NCI-H345 treated with DMSO at 0.1 percent for 48 hours (cell line): ENCODE data around the gene CUX1.
A peak's percentile ranks its signal among the peaks of the same experiment; 100 is the strongest.
"Not testable (repeated sequence)": the region's sequence is repeated elsewhere in the genome, so short reads cannot be mapped to it uniquely, and the experiment has no call there.

Experiments
- DNase-seq: peaks from one replicate; lab custom pipeline; 2025; ENCODE audit not compliant: unreplicated experiment; lab: John Stamatoyannopoulos, UW

CUX1 gene

DNA sequence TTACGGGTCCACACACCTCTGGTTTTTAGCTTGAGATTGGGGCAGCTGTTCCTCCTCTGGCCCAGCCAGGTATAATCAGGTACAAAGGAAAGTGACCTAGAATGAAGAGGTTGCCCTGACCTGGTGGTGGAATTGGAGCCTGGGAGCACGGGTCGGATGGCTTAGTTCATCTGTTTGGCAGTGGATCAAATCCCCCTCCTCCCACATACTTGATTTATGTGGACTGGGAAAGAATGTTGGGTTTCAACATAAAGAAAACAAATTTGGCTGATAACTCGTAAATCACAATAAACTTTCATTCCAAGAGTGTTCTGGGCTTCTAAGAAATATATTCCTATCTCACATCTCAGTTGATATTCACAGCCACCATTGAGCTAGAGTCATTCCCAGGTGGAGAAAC, 186.8 kb downstream of the CUX1 start:
- no peak for DNase-seq

GRCh38 chr7:102004848-102005247, 187.4 kb downstream of the CUX1 start:
- no peak for DNase-seq

DNA sequence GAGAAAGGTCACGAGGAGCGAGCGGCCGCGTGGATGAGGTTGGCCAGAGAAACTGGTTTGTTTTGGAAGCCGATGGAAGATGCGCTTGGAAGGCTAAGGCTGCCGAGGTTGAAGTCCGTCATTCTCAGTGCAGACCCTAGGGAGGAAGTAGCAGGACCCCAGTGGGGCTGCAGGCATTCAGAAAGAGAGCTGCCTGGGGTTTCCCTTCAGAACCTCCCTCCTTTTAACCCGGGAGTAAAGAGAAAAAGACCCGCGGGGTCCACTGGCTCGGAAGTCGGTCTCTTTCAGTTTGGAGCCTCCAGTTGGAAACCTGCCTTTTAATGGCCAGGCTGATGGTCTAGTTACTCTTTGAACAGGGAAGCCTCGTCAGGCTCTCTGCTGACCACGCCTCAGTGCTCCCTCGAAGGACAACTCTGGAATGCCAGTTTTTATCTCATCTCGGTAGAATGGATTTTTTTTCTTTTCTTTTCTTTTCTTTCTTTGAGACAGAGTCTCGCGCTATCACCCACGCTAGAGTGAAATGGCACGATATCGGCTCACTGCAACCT, 188.6 kb downstream of the CUX1 start:
- no peak for DNase-seq

DNA sequence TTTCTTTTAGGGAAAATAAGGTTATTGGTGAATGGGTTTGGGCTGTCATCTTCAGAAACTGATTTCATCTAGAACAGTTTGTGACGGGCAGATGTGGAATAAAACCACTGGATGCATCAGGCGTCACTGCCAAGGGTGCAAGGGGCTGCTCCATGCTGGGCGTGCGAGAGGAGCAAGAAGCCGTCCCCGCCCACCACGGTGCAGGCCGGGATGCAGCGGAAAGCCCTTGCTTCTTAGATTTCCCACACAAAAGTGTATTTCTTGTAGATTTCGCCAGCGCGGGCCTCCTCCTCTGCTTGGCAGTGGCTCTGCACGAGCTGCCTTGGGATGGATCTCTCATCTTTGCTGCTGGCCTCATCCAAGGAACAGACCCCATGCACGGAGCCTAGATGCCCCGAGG, 189.3 kb downstream of the CUX1 start:
- no peak for DNase-seq

GRCh38 chr7:102008535-102009262, 191.3 kb downstream of the CUX1 start:
- peak; percentile 53 for DNase-seq

- DNase-seq = no peak
These were observed 192.2 kb downstream of the CUX1 start for GRCh38 chr7:102009628-102010027.

GRCh38 chr7:102012112-102012830, 194.8 kb downstream of the CUX1 start:
- DNase-seq = not testable (repeated sequence)

- DNase-seq = no peak
These were observed 195.6 kb downstream of the CUX1 start for GRCh38 chr7:102012941-102013461.

DNA sequence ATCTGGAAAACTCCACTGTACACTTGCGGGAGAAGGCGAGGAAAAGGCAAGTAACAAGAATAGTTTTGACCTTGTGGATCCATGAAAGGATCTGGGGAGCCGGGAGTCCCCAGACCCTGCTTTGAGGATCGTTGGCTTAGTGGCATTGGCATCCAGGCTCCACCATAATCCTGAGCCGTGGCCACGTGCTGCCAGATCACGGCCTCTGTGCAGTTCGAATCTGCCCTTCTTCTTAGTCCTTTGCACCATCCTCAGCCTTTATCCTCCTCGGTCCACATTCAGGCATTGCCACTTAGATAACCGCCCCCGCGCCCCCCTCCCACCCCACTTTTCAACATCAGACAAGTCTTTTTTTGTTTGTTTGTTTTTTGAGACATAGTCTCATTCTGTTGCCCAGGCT, 201.4 kb downstream of the CUX1 start:
- DNase-seq = no peak

DNA sequence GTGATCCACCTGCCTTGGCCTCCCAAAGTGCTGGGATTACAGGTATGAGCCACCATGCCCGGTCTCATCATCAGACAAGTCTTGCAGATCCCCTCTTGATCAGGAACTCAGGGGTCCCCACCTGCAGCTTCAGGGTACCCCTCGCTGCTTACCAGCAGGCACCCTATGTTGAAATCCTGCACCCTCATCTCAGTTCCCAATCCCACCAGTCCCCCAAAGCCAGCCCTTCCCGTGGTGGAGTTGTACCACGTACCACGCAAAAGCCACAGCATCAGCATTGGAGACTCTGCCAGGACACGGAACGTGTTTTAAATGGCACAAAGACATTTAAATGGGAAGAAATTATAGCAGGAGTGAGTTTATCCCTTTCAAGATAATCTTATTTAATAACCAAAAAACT, 202.0 kb downstream of the CUX1 start:
- no peak for DNase-seq

- no peak for DNase-seq
These were observed 204.6 kb downstream of the CUX1 start for GRCh38 chr7:102021841-102022618.

GRCh38 chr7:102024005-102024768, 206.8 kb downstream of the CUX1 start:
- DNase-seq = no peak

- no peak for DNase-seq
These were observed 207.5 kb downstream of the CUX1 start for GRCh38 chr7:102024769-102025391.

GRCh38 chr7:102025777-102026176, 208.4 kb downstream of the CUX1 start:
- not testable (repeated sequence) for DNase-seq

DNA sequence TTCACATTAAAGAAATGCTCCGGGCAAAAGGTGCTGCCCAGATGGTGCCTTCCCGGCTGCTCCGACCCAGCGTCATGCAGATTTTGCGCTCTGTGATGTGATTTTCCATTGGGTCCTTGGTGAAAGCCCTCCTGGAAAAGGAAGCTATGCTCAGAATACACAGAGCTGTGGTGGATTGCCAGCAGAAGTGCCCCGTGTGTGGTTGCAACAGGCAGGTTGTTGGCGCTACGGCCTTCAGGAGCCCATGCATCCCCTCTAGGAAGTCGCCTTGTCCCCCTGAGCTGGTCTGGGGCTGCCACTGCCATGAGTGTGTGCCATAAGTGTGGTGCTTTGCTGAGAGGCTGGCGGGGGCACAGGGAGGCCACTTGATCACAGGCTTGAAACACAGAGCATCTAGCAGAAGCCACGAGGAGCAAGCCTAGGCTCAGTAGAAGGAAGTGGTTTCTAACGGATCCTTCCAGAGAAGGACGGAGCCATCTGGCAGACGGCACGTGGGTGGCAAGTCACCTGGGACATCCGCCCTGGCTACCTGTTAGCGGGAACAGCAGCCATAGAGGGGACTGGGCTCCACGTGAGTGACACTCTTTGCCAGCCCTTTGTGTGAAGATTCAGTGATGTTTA, 210.9 kb downstream of the CUX1 start:
- DNase-seq = no peak

DNA sequence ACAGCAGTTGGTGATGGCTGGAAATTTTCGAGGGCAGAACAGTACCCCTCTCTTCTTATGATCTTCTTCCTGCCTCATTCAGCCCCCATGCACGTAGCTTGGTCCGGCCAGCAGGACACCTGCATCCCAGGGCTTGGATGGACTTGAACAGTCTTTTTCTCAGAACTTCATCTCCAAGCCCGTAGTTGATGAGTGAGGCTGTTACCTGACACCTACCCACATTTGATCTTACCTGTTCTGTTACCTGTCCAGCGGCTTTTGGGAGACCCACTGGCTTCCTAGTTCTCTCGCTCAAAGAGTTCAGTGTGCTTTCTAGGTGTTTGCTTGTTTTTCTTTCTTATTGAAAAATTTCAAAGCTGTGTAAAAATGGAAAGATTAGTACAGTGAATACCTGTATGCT, 212.2 kb downstream of the CUX1 start:
- no peak for DNase-seq

GRCh38 chr7:102030696-102031095, 213.3 kb downstream of the CUX1 start:
- no peak for DNase-seq

- DNase-seq = no peak
These were observed 219.5 kb downstream of the CUX1 start for GRCh38 chr7:102036958-102037357.

DNA sequence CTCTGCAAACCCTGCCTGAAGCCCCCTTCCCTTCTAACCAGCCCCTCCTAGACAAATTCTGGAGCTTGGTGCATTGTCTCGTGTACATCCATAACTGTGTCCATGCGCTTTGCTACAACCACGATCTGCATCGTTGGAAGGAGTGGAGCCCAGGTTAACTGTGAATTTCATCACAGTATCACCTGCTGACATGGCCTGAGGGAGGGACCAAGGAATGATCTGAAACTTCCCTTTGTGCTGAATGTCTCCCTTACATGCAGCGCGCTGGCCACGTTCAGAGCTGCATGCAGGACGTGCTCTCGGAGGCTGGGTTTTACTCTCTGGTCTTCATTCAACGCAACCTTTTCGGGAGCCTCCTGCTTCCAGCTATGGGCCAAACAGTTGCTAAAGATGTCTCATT, 222.3 kb downstream of the CUX1 start:
- no peak for DNase-seq

DNA sequence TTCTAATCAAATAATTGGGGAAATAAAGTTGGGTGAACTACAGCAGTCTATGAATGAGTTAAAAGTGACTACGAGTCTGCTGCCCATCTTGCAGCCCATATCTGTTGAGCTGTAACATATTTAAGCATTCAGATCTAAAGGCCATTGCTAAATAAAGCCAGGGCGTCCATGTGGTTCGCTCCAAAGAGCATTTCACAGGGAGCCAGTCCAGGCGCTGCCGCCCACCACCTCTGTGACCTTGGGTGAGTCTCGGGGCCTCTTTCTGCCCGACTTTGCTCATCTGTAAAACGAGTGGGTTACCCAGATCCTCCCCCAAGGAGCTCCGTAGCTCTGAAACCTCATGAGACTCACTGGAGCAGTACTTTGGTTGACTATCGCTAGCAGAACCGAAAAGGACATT, 223.1 kb downstream of the CUX1 start:
- no peak for DNase-seq
